HG02759 (cell line): ENCODE results near the gene SLC17A2.

Source experiments
- ATAC-seq: cut with Tn5 transposase; IDR thresholded peaks from one replicate; pipeline ENCODE4 v1.9.1; 2021; ENCODE audit warnings: mild to moderate bottlenecking, moderate library complexity; ENCODE audit not compliant: unreplicated experiment

SLC17A2 gene

DNA sequence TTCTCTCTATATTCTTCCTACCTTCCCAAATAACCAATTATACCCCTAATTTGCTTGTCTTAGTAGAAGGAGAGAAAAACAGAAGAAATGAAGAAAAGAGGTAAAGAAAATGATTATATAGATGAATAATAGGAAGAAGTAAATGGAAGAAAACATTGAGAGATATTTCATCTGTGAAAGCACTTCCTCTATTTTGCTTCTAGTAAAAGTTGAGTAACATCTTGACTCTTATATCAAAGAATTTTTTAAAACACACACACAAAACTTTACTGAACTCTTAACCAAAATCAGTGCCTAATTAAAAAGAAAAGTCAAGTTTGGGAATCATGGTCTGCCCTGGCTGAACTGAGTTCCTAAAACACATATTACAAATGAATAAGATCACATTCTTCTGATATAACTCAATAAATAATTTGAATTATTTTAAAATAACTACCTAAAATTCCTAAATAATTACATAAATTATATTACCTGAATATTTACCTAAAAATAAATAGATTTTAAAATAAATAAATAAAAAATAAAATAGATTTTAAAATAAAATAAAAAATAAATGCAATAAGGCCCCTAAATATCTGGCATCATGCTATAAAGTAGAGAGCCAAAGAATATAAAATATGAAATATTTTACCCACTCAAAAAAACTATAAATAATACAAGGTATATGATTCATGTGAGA, 8.8 kb downstream of the SLC17A2 start:
- ATAC-seq: no peak

DNA sequence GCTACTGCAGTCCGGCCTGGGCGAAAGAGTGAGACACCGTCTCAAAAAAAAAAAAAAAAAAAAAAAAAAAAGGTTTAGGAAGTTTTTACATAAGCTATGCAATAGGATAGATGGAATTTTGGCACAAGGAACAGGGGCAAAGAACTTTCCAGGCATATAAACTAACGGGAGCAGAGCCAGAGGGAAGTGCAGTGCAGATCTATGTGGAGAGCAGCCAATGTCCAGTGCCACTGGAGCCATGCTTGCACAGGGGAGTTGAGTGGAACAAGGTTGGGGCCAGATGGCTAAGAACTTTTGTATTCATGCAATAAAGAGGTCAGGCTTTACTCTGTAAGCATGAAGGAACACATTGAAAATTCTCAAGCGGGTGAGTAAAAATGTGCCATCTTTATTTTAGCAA, 10.8 kb downstream of the SLC17A2 start:
- no peak for ATAC-seq

DNA sequence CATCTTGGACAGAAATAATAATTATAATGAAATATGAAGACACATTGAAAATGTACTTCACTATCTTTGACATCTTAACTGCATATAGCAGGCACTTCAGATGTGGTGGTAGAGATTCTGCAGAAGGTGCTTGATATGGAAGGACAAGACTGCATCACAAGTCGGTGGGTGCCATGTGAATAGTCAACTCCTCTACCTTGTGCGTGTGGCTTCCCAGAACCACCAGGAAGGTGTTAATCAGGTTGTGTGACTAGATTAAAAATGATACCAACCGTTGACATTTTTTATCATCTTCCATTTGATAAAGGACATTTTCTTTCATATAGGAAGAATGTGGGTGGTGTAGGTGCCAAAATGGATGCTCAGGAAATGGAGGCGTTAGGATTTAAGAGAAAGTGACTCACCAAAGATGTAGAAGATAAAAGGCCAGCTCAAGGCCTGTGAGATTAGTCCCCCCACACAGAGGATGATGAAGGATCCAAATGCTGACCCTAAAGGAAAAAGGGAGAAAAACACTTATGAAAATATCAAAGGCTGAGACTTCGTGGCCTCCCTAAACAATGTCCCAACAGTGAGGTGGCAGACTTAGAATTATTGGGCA, 12.3 kb downstream of the SLC17A2 start:
- no peak for ATAC-seq

DNA sequence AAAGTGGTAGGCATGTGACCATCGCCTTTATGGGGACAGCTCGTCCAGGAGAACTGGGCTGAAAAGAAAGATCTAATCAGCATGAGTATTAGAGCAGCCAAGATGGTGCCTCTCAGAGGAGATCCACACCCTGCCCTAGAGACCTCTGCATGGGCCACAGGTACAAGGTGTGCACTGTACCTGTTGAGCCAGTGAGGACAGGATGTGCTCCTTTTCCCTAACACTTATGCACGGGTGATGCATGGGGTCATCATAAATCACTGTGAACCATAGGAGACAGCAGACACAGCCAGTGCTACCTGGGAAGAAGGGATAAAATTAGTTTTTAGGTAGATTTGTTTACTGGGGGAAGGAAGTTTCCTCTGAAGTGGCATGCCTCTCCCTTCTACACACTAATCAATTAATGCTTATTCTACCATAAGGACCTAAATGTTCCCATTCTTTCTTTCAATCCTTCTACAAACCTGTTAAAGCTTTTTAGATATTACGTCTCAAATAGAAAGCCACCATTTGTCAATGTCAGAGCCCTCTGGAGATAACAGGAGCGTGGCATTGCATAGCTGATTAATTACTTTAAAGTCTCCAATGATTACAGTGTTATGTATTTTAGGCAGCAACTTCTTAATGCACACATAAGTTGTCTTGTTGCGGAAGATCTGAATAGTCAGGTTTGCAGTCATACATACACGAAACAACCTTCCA, 13.6 kb downstream of the SLC17A2 start:
- no peak for ATAC-seq

DNA sequence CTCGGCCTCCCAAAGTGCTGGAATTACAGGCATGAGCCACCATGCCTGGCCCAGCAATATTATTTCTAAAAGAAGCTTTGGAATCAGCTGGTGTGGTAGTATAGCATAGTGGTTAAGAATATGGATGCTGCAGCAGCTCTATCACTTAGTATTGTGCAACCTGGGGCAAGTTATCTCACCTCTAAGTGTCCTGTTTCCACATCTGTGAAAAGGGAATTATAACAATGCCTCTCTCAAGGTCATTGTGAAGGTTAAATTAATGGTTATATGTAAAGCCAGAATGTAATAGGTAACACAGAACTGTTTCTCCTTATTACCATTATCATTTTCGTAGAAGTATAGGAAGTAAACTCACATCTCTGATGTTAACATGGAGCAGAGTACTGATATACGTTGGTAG, 14.2 kb downstream of the SLC17A2 start:
- no peak for ATAC-seq

DNA sequence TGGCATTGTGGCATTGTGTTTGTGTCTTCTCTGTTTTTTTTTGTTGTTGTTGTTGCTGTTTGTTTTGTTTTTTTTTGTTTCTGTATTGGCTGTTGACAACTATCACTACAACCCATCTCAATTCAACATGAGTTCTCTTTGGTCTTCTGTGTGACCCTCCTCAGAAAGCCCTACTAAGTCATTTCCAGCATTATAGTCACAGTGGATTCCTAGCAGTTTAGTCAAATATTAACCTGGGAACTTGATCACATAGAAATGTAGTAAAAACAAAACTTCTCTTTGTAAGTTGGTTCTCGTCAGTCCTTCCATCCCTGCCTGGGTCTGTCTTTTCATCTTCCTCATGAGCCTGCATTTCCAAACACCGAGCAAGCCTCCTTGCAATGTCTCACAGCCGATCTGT, 16.8 kb downstream of the SLC17A2 start:
- ATAC-seq: no peak

DNA sequence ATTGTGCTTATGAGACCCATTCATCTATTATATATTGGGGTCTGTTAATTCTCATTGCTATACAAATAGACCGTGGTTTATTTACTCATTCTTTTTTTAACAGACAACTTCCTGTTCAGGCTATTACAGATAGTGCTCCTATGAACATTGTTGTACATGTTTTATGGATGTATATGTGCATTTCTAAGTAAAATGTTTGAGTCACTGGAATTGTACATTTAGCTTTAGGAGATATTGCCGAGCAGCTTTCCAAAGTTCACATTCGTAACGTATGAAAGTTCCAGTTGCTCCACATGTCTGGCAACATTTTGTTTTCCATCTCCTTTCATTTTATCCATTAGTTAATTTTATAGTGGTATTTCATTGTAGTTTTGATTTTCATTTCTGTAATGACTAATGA, 19.1 kb downstream of the SLC17A2 start:
- no peak for ATAC-seq

DNA sequence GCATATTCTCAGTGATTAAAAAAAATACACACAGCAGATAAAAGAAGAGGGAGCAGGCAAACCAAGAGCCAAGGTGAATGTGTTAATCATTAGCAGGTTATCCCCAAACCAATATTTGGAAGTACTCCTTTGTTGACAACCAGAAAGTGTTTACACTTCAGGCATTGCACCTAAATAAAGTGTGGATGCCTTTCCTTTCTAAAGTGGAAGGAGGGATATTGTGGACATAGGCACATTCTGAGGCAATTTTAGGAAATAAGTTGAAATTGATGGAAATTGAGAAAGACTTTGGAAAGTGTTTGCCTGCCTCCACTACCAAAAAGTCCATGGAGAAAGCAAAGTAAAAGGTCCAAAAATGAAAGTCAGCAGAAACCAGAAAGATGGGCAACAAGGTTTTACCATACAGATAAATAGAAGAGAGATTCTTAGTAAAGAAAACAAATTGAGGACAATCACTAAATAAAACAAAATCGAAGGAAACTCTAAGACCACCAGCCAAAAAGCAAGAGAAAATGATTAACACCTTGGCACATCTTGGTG, 22.9 kb downstream of the SLC17A2 start:
- no peak for ATAC-seq

DNA sequence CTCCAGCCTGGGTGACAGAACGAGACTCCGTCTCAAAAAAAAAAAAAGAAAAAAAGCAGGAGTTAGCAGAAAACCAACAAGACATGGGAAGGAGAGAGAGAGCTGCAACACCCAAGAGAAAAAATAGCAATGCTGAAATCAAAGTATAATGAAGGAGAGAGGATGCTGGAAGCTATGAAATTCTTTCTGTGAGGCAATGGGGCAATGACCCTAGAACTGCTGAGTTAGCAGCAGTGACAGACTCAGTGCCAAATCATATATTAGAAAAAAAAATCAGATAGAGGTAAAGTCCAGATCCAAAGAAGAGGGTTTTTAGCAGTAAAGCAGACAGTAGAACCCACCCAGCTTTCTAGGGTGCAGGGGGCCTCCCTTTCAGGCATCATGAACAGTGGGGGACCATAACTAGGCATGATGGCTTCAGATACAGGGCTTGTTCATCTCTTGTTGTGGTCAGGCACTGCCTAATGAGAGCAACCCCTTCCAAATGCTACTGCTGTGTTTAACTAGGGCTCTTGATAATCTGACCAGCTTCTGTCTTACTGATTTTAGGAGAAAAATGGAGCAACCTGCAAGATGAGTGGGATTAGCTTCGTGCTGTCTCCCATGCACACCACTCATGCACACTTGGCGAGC, 26.9 kb downstream of the SLC17A2 start:
- ATAC-seq: no peak

DNA sequence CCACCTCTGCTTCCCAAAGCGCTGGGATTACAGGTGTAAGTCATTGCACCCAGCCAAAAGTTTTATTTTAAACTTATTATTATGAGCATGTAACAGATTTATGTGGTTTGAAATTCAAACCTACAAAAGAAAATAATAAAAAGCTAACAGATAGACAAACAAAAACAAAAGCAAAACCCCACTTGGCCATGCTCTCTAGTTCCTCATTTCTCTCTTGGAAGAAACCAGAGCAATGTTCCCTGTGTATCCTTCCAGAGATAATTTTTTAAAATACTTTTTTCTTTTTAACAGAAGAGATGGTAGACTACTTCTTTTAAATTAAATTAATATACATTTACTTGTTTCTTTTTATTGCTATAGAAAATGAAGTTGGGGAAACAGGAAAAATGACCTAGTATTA, 28.4 kb downstream of the SLC17A2 start:
- no peak for ATAC-seq

DNA sequence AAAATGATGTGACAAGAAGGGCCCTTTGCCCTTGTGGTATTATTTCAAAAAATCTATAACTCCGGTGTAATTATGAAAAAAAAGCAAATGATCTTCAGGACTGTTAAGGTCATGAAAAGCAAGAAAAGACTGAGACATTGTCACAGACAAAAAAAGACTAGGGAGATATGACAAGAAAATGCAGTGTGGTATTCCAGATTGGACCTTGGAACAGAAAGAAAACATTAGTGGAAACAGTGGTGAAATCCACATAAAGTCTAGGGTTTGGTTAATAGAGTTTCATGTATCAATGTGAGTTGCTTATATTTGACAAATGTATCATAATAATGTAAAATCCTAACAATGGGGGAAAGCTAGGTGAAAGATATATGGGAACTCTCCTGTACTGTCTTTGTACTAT, 29.6 kb downstream of the SLC17A2 start:
- no peak for ATAC-seq

DNA sequence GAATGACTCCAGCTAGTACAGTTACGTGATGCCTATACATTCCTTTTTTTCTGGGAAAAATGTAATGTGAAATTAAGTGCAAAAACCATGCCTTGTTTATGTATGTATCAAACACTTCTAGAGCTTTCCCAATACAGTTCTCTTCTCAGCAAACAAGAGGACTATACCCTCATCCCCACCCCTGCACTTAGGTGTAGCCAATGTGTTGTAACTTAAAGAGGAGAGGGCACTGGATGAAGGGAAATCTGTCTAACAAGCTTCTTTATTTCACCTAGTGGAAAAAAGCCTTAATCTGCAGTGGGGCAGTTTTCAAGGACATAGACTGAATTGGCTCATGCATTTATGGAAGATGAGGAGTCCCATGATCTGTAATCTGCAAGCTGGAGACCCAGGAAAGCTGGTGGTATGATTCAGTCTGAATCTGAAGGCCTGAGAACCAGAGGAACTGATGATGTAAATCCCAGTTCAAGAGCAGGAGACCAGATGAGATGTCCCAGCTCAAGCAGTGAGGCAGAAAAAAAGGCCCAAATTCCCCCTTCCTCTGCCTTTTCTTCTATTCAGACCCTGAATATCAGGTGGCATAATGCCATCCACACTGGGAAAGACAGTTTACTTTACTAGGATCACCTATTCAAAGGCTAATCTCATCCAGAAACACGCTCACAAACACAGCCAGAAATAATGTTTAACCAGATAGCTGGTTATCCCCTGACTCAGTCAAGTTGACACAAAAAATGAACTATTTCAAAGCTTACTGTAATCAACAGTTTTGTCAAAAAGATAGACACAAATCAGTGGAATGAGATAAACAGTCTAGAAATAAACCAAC, 30.7 kb downstream of the SLC17A2 start:
- ATAC-seq: no peak

DNA sequence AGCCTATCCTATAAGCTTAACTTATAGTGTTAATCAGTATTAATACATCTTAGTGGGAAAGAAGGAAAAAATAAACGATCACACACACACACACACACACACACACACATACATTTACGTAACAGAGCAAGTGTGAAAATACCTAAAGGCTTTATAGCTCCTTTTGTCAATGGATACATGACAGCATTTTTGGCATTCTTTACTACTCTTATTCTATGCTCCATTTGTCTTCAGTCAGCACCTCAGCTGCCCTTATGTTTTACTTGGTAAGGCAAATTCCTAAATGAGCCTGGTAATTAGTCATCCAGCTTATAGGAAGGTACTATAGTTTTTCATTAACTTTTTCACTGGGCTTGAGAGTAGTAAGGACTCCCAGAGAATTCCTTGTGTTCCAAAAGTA, 31.4 kb downstream of the SLC17A2 start:
- ATAC-seq: no peak

DNA sequence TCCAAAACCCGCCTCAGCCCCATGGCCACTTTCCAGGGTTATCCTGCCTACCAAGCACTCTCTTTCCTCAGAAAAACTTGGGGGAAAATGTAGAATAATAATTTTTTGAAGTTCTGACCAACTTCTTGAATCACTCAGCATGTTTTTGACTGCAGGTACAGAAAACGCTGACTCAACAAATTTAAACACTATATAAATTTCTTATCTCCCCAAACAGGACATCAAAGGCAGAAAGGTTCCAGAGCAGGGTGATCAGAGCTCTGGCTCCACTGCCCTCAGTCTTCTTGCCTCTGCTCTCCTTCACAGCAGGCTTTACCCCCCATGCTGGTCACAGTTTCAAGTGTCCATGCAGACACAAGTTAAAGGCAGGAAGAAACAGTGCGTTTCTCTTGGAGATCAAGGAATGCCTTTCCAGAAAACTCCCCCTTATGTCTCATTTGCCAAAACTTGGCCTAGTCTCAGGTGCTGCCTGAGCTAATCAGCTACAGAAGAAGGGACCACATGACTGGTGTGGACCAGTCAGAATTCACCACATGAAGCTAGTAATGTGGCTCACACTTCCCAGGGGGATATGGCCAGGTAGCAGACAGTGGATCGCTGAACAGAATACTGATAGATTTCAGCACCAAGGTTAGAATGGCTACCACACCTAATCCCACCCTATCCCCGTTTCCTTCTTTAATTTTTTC, 32.1 kb downstream of the SLC17A2 start:
- no peak for ATAC-seq

DNA sequence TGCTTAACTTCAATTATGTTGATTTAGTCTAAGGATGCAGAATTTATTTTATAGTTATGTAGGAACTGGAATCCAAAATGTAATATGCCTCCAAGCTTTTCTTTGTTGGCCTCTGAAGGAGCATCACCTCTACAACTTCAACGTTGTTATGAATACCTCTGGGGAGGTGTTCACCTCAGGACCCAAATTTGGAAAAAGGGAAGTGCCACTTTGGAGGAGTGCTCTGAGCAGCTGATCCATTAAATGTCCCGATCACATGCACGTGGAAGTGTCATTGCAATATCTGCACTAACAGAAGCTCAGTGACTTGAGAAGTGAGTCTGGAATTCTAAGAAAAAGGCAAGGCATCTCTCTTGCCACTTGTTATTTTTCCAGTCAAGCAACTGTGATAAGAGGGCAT, 34.2 kb downstream of the SLC17A2 start:
- ATAC-seq: no peak

DNA sequence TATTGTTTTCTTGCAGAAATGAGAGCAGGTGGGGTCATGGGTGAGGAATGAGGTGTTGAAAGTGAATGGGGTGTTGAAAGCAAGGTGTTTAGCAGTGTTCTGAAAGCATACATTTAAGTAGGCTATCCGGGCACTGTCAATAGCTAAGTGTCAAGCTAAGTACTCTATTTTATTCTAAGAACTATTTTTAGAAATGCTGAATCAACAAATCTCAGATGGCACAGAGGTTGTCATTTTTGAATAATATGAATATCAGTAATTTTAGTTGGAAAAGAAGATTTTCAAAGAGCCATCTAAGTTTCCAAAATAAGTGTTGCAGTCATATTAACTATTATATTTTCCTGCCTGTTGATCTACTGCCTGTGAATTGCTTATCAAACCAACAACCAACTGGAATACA, 34.7 kb downstream of the SLC17A2 start:
- no peak for ATAC-seq

DNA sequence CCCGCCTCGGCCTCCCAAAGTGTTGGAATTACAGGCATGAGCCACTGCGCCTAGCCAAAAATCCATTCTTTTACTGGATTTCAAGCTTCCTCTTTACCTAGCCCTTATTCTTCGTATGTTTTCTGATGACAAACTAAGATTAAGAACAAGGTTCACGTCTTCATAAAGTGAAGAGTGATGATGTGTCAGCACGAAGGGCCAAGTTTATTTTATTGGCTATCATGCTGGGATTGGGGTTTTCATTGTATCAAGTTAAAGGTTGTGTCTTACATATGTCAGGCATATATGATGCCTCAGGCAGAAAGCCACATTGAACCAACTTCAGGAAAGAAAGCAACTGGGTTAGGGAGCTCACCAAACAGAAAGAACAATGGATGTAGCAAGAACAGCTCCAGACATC, 36.7 kb downstream of the SLC17A2 start:
- ATAC-seq: no peak

DNA sequence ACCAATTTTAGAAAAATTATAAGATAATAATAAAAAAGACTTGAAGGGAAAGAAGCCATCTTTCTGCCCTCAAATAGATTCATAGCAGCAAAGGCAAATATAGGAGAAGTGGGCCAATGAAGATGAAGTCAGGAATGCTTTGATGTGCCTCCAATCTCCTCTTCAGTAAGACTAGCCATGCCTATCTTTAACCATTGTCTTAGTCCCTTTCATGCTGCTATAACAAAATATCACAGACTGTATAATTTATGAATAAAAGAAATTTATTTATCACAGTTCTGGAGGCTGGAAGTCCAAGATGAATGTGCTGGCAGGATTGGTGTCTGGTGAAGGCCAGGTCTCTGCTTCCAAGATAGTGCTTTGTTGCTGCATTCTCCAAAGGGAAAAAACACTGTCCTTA, 37.6 kb downstream of the SLC17A2 start:
- ATAC-seq: no peak

DNA sequence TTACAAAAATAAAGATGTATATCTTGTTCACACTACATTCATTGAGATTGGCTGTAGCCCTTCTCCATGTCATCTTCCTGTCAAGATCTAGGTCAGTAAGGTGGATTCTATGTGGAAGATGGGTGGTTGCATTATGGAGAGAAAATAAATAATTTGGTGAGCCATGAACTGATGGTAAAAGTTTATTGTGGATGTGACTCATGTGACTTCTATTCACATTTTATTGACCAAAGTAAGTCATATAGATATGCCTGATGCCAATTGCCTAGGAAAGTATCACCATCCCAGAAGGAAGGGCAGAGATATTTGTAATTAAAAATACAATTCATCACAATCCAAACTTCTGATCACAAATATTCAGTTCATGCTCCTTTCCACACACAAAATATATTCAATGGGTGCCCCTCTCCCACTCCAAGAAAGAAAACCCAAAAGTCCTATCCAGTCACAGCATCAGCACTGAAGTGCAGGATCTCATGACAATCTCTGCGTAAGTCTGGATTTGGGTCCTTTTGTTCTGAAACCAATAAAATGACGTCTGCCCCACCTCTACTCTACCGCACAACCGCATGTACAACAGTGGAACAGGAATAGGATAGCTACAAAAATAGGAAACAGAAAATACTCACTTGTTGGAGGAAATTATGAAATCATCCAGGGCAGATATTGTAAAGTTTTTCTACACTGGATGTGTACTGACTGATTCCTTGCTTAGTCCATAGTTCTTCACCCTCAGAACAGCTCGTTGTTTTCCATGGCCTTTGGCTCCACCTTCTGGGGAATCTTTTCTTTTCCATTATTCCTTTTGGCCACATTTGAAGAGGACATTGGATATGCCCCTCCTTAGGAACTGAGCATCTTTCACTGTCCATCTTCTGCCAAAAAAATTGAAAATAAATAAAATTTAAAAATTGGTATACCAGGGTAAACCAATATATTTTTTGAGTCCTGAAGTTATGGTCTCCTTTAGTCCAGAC, 40.3 kb downstream of the SLC17A2 start:
- no peak for ATAC-seq
